GM15510 (cell line): ENCODE results near the gene SPC24.

Experiments used
- POLR2A ChIP-seq: IDR thresholded peaks from 3 replicates; pipeline ENCODE4 v1.6.1; 2011; ENCODE audit warnings: borderline replicate concordance; ENCODE audit not compliant: insufficient read length; ENCODE audit errors: extremely low read depth

Gene SPC24

GRCh38 chr19:11176466-11177193 is 21.0 kb upstream of the SPC24 start:
- no peak for TF ChIP-seq POLR2A

GRCh38 chr19:11175920-11176319 is 20.3 kb upstream of the SPC24 start:
- no peak for TF ChIP-seq POLR2A

- no peak for TF ChIP-seq POLR2A
These were observed 18.8 kb upstream of the SPC24 start for GRCh38 chr19:11174336-11174735.

- TF ChIP-seq POLR2A, result no peak
These were observed 18.1 kb upstream of the SPC24 start for GRCh38 chr19:11173516-11174155.

GRCh38 chr19:11172576-11172975 is 17.0 kb upstream of the SPC24 start:
- TF ChIP-seq POLR2A, result no peak

GRCh38 chr19:11171144-11171543 is 15.6 kb upstream of the SPC24 start:
- no peak for TF ChIP-seq POLR2A

GRCh38 chr19:11169896-11170678 is 14.5 kb upstream of the SPC24 start:
- TF ChIP-seq POLR2A, result no peak

GRCh38 chr19:11168568-11168967 is 13.0 kb upstream of the SPC24 start:
- TF ChIP-seq POLR2A, result no peak

- no peak for TF ChIP-seq POLR2A
These were observed 10.9 kb upstream of the SPC24 start for GRCh38 chr19:11166281-11167142.

- TF ChIP-seq POLR2A, result no peak
These were observed 10.0 kb upstream of the SPC24 start for GRCh38 chr19:11165486-11166030.

GRCh38 chr19:11164879-11165406 is 9.4 kb upstream of the SPC24 start:
- no peak for TF ChIP-seq POLR2A

- TF ChIP-seq POLR2A, result no peak
These were observed 8.7 kb upstream of the SPC24 start for GRCh38 chr19:11164296-11164695.

- no peak for TF ChIP-seq POLR2A
These were observed 4.2 kb upstream of the SPC24 start for GRCh38 chr19:11159598-11160439.
